H1 (cell line): ENCODE data around the gene ZNF550. TPM values are rescaled to one million over a fixed set of nuclear protein-coding genes. Genes with fewer than 3 reads are reported as not detected.

Experiments used
- CTCF ChIA-PET: fragments of 300-600 bp; sonication (Branson Sonifier 250); formaldehyde crosslinking; loops from one replicate; lab custom pipeline; 2021; ENCODE audit not compliant: partially characterized antibody; lab: Charles Lee
- POLR2A ChIA-PET: fragments of 300-600 bp; sonication (Branson Sonifier 250); formaldehyde crosslinking; loops from one replicate; lab custom pipeline; 2021; ENCODE audit warnings: inconsistent platforms; ENCODE audit not compliant: partially characterized antibody; lab: Charles Lee
- DNase-seq, 2 experiments: peaks; one replicate each; pipeline versions ENCODE4 v3.0.0 to v3.0.0-alpha.2; 2010 to 2022; ENCODE audit warnings: low spot score in 2 of 2, low read depth in 1 of 2, mixed read lengths in 1 of 2
- FAIRE-seq: peaks from 2 replicates; lab custom pipeline; 2011; peaks lifted over from hg19 to GRCh38; lab: Jason Lieb, UNC
- H2AFZ ChIP-seq: 2 replicates; pipeline ENCODE4 v1.8.1; 2012; ENCODE audit warnings: low read length, inconsistent platforms
- H2AK5ac ChIP-seq: 2 replicates; pipeline ENCODE4 v1.6.1; 2013; ENCODE audit warnings: low read depth, low read length
- H2BK120ac ChIP-seq: replicated peaks from 2 replicates; pipeline ENCODE3; 2013; ENCODE audit warnings: low read depth, low read length, inconsistent platforms
- H2BK12ac ChIP-seq: 2 replicates; pipeline ENCODE4 v1.6.1; 2013; ENCODE audit warnings: low read depth, low read length
- H2BK15ac ChIP-seq: 2 replicates; pipeline ENCODE4 v1.6.1; 2013; ENCODE audit warnings: low read length
- H2BK20ac ChIP-seq: 2 replicates; pipeline ENCODE4 v1.6.1; 2013; ENCODE audit warnings: low read length
- H2BK5ac ChIP-seq: 2 replicates; pipeline ENCODE4 v1.6.1; 2013; ENCODE audit warnings: low read depth, low read length
- H3K14ac ChIP-seq: 2 replicates; pipeline ENCODE4 v1.6.1; 2013; ENCODE audit warnings: inconsistent platforms; ENCODE audit not compliant: insufficient read length
- H3K18ac ChIP-seq: 2 replicates; pipeline ENCODE4 v1.6.1; 2013; ENCODE audit warnings: low read length; ENCODE audit errors: extremely low read depth
- H3K23ac ChIP-seq: 2 replicates; pipeline ENCODE4 v1.6.1; 2013; ENCODE audit warnings: inconsistent platforms; ENCODE audit not compliant: insufficient read length
- H3K23me2 ChIP-seq: 2 replicates; pipeline ENCODE4 v1.6.1; 2013; ENCODE audit warnings: low read depth, low read length
- H3K27ac ChIP-seq: 2 replicates; pipeline ENCODE4 v1.6.1; 2011; ENCODE audit warnings: low read depth, low read length, inconsistent platforms
- H3K27me3 ChIP-seq, 4 experiments: replicated peaks in 1 of 4; 1 replicate in 1 of 4; 2 replicates in 3 of 4; pipeline versions ENCODE4 v1.6.1 to v1.8.1; 2011 to 2013; ENCODE audit warnings: low read length in 3 of 4, mild to moderate bottlenecking in 3 of 4, inconsistent platforms in 2 of 4, mixed read lengths in 2 of 4, moderate library complexity in 1 of 4; ENCODE audit not compliant: control insufficient read depth in 3 of 4, insufficient read depth in 3 of 4; ENCODE audit errors: extremely low read depth in 1 of 4
- H3K36me3 ChIP-seq, 4 experiments: 2 replicates each; pipeline versions ENCODE4 v1.6.1 to v1.8.1; 2011 to 2013; ENCODE audit warnings: mild to moderate bottlenecking in 4 of 4, low read length in 3 of 4, moderate library complexity in 2 of 4, control low read depth in 1 of 4, inconsistent platforms in 1 of 4; ENCODE audit not compliant: insufficient read depth in 4 of 4, control insufficient read depth in 2 of 4
- H3K4ac ChIP-seq: replicated peaks from 2 replicates; pipeline ENCODE3; 2013; ENCODE audit warnings: low read length, low read depth, mixed read lengths, inconsistent platforms; ENCODE audit not compliant: insufficient read length
- H3K4me1 ChIP-seq, 4 experiments: replicated peaks in 1 of 4; 1 replicate in 1 of 4; 2 replicates in 3 of 4; pipeline versions ENCODE4 v1.6.1 to v1.8.1; 2011 to 2013; ENCODE audit warnings: low read length in 3 of 4, inconsistent platforms in 2 of 4, mixed read lengths in 1 of 4; ENCODE audit not compliant: insufficient read depth in 4 of 4, control insufficient read depth in 3 of 4
- H3K4me2 ChIP-seq, 2 experiments: 2 replicates each; pipeline versions ENCODE4 v1.6.1 to v1.8.1; 2011 to 2013; ENCODE audit warnings: low read depth in 2 of 2, low read length in 2 of 2, control low read depth in 1 of 2, inconsistent platforms in 1 of 2, mild to moderate bottlenecking in 1 of 2; ENCODE audit not compliant: insufficient read depth in 1 of 2
- H3K4me3 ChIP-seq, 4 experiments: fragments of 200-600, 300-600 bp in 1 of 4; sonication (generic), shearing (Covaris generic), sonication (Bioruptor Twin) in 1 of 4; 2 replicates each; pipeline versions ENCODE4 v1.5.1 to v1.8.1; 2011 to 2016; ENCODE audit warnings: low read length in 4 of 4, low read depth in 3 of 4, control low read depth in 2 of 4, inconsistent platforms in 2 of 4, mild to moderate bottlenecking in 2 of 4, mixed read lengths in 1 of 4, moderate library complexity in 1 of 4; ENCODE audit not compliant: insufficient read depth in 2 of 4; ENCODE audit errors: extremely low read depth in 1 of 4
- H3K56ac ChIP-seq: replicated peaks from 2 replicates; pipeline ENCODE3; 2013; ENCODE audit warnings: low read depth, mild to moderate bottlenecking, mixed read lengths, low read length, inconsistent platforms; ENCODE audit not compliant: insufficient read length
- H3K79me1 ChIP-seq: 2 replicates; pipeline ENCODE4 v1.6.1; 2013; ENCODE audit warnings: low read depth, low read length, control low read depth
- H3K79me2 ChIP-seq, 2 experiments: 2 replicates each; pipeline versions ENCODE4 v1.6.1 to v1.8.1; 2012 to 2013; ENCODE audit warnings: low read length in 2 of 2, mild to moderate bottlenecking in 2 of 2, inconsistent platforms in 1 of 2; ENCODE audit not compliant: insufficient read depth in 2 of 2, control insufficient read depth in 1 of 2
- H3K9ac ChIP-seq, 4 experiments: replicated peaks in 1 of 4; 1 replicate in 1 of 4; 2 replicates in 3 of 4; pipeline versions ENCODE4 v1.6.1 to v1.8.1; 2011 to 2013; ENCODE audit warnings: low read depth in 3 of 4, low read length in 3 of 4, control low read depth in 2 of 4, mild to moderate bottlenecking in 2 of 4, moderate library complexity in 2 of 4, inconsistent platforms in 1 of 4; ENCODE audit errors: extremely low read depth in 1 of 4
- H3K9me3 ChIP-seq, 2 experiments: 2 replicates each; pipeline versions ENCODE4 v1.6.1 to v1.8.1; 2012 to 2013; ENCODE audit warnings: mild to moderate bottlenecking in 2 of 2, moderate library complexity in 2 of 2, control low read depth in 1 of 2, inconsistent platforms in 1 of 2, low read depth in 1 of 2, low read length in 1 of 2, mixed read lengths in 1 of 2; ENCODE audit not compliant: insufficient read depth in 2 of 2
- H4K20me1 ChIP-seq, 2 experiments: replicated peaks in 1 of 2; 2 replicates each; pipeline versions ENCODE3 to v1.8.1; 2011 to 2013; ENCODE audit warnings: inconsistent platforms in 2 of 2, low read length in 2 of 2, mild to moderate bottlenecking in 1 of 2; ENCODE audit not compliant: insufficient read depth in 2 of 2, control insufficient read depth in 1 of 2
- H4K5ac ChIP-seq: 2 replicates; pipeline ENCODE4 v1.6.1; 2013; ENCODE audit warnings: low read length, low read depth, mixed read lengths, inconsistent platforms; ENCODE audit not compliant: insufficient read length
- H4K8ac ChIP-seq: 2 replicates; pipeline ENCODE4 v1.8.0; 2013; ENCODE audit warnings: mild to moderate bottlenecking, moderate library complexity, low read length, inconsistent platforms; ENCODE audit not compliant: insufficient read depth; ENCODE audit errors: extremely low read depth
- H4K91ac ChIP-seq: replicated peaks from 2 replicates; pipeline ENCODE3; 2013; ENCODE audit warnings: low read length, mixed read lengths, inconsistent platforms; ENCODE audit not compliant: insufficient read length
- CEBPB ChIP-seq: IDR thresholded peaks from 2 replicates; pipeline ENCODE4 v1.6.1; 2012; ENCODE audit warnings: low read depth, low read length
- GABPA ChIP-seq: IDR thresholded peaks from 2 replicates; pipeline ENCODE4 v1.6.1; 2011; ENCODE audit warnings: mild to moderate bottlenecking, low read length, moderate library complexity, borderline replicate concordance; ENCODE audit not compliant: insufficient read depth
- WGBS, 2 experiments: shearing (Covaris generic) in 1 of 2; methylation state at CpG; one replicate each; pipeline versions ENCODE4 v1.1.6 to v1.1.7; 2013 to 2015; ENCODE audit warnings: low lambda C conversion rate in 2 of 2, mixed read lengths in 2 of 2, inconsistent platforms in 1 of 2, low coverage in 1 of 2, missing lambda C conversion rate in 1 of 2; ENCODE audit not compliant: insufficient replicate concordance in 2 of 2, insufficient coverage in 1 of 2, insufficient read length in 1 of 2; ENCODE audit errors: extremely low coverage in 1 of 2, missing lambda C conversion rate in 1 of 2; 5-methylcytosine and 5-hydroxymethylcytosine counted together
- polyA plus RNA-seq, 7 experiments: library from polyadenylated mRNA; depleted of rRNA in 3 of 7; stranded (reverse) in 5 of 7; unstranded in 2 of 7; fragments of >200 nt in 5 of 7; fragments of 200-250 nt in 2 of 7; gene quantifications; 1 replicate in 5 of 7; 2 replicates in 1 of 7; 4 replicates in 1 of 7; pipeline versions ENCODE4 v1.2.1 to v1.2.3, GENCODE V29; 2011 to 2013; ENCODE audit warnings: missing spikeins in 2 of 7, mixed read lengths in 2 of 7
- total RNA-seq: library from RNA; stranded (reverse); fragmentation: NEBNext Ultra II Directional; extraction: Animal tissue kit (Norgen Biotek cat#: 25700); gene quantifications from 2 replicates; pipeline ENCODE4 v1.2.1, GENCODE V29; 2021
- TF ChIP-seq, protein P1 (sequence below): IDR thresholded peaks from 2 replicates; pipeline ENCODE4 v1.6.1; 2012; ENCODE audit warnings: inconsistent platforms
- TF ChIP-seq, protein P2 (sequence below): IDR thresholded peaks from 2 replicates; pipeline ENCODE4 v1.6.1; 2012; ENCODE audit warnings: inconsistent platforms

Gene ZNF550
- total and polyA plus RNA-seq, 2 of the 8 experiments (the other 6 are each of a cell fraction or from before 2014, with no cell fraction given), result 4.5 to 10.7 TPM

DNA sequence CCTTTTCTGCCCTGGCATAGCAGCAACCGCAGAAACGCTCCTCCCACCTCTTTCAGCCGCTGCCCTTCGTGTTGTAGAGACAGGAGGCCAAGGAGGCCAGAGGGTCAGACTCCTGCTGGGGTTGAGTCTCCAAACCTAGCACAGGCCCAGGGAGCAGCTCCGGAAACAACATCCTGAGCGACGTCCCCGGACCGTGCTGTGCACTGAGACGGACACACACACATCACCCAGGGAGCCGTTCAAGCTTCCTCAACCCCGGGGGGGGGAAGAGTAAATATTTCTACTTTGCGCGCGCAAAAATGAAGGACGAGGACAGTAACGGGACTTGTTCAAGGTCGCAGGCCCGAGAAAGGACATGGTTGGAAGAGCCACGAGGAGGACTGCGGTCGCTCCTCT lies 657 bp downstream of the ZNF550 start:
- Histone ChIP-seq H3K4me3 (peak overlapping the region; percentile 80 to 96 (median 94)), H3K9ac (peak overlapping the region; percentile 34 to 81 (median 74); a peak in 6 of 7 replicates), H3K18ac (no peak overlapping the region), H3K27me3 (no peaks in the 10 kb centered on the region), H3K4me1 (peaks cover 0 to 4% (median under 1%) of the 10 kb centered on the region in 4 experiments; a peak in 3 of 7 replicates), H4K5ac (no peak overlapping the region), H3K56ac (no peak overlapping the region), H3K4me2 (peak overlapping the region; percentile 51 to 86), H3K14ac (no peak overlapping the region), H3K9me3 (peaks cover 14 to 24% of the 10 kb centered on the region in 2 experiments), H2BK120ac (no peak overlapping the region), H4K91ac (no peak overlapping the region), H4K8ac (no peak overlapping the region), H3K4ac (no peak overlapping the region), H3K79me2 (peaks cover 0 to 20% of the 10 kb centered on the region in 2 experiments; a peak in 3 of 4 replicates), H2BK20ac (no peak overlapping the region), H2BK5ac (no peak overlapping the region), H3K23ac (no peak overlapping the region), H3K36me3 (peaks cover 6 to 19% (median 11%) of the 10 kb centered on the region in 4 experiments; a peak in 7 of 8 replicates), H3K79me1 (peaks cover 8% of the 10 kb centered on the region), H2AK5ac (no peak overlapping the region), H2BK15ac (no peak overlapping the region), H3K23me2 (peaks cover 3% of the 10 kb centered on the region; the same call in 1 of the 2 replicates), H2BK12ac (no peak overlapping the region), H4K20me1 (peaks cover 4 to 7% of the 10 kb centered on the region in 2 experiments), H3K27ac (no peak overlapping the region), H2AFZ (no peak overlapping the region)
- 5% methylated on average over 21 of the region's 22 CpGs; no CpG with 5 or more reads in 1 of the 2 experiments for WGBS, 2 experiments
- no peak for DNase-seq
- POLR2A ChIA-PET, result interaction anchor here (0.7 to 2.2 kb wide), 5 partner anchors 12 to 271 kb away, joined by 3 to 6 read pairs (median 3); partner anchors contain the start of genes ZNF549, ZNF551 and ZNF773
- TF ChIP-seq GABPA (no peak), CEBPB (no peak)
- TF ChIP-seq, protein P1, sequence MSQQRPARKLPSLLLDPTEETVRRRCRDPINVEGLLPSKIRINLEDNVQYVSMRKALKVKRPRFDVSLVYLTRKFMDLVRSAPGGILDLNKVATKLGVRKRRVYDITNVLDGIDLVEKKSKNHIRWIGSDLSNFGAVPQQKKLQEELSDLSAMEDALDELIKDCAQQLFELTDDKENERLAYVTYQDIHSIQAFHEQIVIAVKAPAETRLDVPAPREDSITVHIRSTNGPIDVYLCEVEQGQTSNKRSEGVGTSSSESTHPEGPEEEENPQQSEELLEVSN, result peak; percentile 66
- TF ChIP-seq, protein P2, sequence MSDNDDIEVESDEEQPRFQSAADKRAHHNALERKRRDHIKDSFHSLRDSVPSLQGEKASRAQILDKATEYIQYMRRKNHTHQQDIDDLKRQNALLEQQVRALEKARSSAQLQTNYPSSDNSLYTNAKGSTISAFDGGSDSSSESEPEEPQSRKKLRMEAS, result peak; percentile 52; the same call in 1 of the 2 replicates
- FAIRE-seq, result no peak
- CTCF ChIA-PET, result interaction anchor here (1.9 kb wide), 1 partner anchor 93 kb away, joined by 6 read pairs; no protein-coding TSS in a partner anchor
